IMR-90 (cell line): Measurements from ENCODE around the gene VEZT.

ENCODE experiments used
- CEBPB ChIP-seq: IDR thresholded peaks from 2 replicates; pipeline ENCODE4 v1.6.1; 2012; ENCODE audit warnings: low read depth, low read length, improper control_type of control experiment
- CTCF ChIP-seq: conservative IDR thresholded peaks from 2 replicates; pipeline ENCODE4 v1.5.1; 2012; ENCODE audit warnings: mild to moderate bottlenecking, low read depth, low read length, improper control_type of control experiment
- MXI1 ChIP-seq: IDR thresholded peaks from 2 replicates; pipeline ENCODE4 v1.6.1; 2012; ENCODE audit warnings: low read depth, mild to moderate bottlenecking, low read length, moderate library complexity, borderline replicate concordance
- NFE2L2 ChIP-seq: fragments of 150-350 bp; IDR thresholded peaks from 2 replicates; pipeline ENCODE4 v1.6.1; 2016; ENCODE audit warnings: low read depth, mild to moderate bottlenecking, low read length
- POLR2A ChIP-seq: IDR thresholded peaks from 2 replicates; pipeline ENCODE4 v1.6.1; 2012; ENCODE audit warnings: mild to moderate bottlenecking, low read depth, low read length
- USF2 ChIP-seq: fragments of 150-350 bp; IDR thresholded peaks from 2 replicates; pipeline ENCODE4 v1.6.1; 2017; ENCODE audit warnings: mild to moderate bottlenecking, antibody characterized with exemption, low read length, low read depth

GRCh38 chr12:95228617-95229016 lies 11.0 kb downstream of the VEZT start:
- no peak for TF ChIP-seq USF2
- TF ChIP-seq POLR2A: no peak
- TF ChIP-seq NFE2L2: no peak
- no peak for TF ChIP-seq MXI1
- no peak for TF ChIP-seq CTCF
- TF ChIP-seq CEBPB: no peak
